Suprapubic skin (tissue), 4 donors: Measurements from ENCODE around the gene PLBD1. TPM values are rescaled to one million over a fixed set of nuclear protein-coding genes. Genes with fewer than 3 reads are reported as not detected.

Experiments used
- DNase-seq, 2 donors: peaks; one replicate each; pipeline ENCODE4 v3.0.0-alpha.2; 2019; ENCODE audit warnings: low spot score in 2 of 2
- H3K27ac ChIP-seq: fragments of 200-600 bp; sonication (generic); one replicate; pipeline ENCODE4 v1.5.1; 2019
- H3K27me3 ChIP-seq: fragments of 200-600 bp; sonication (generic); one replicate; pipeline ENCODE4 v1.5.1; 2019
- H3K36me3 ChIP-seq: fragments of 200-600 bp; sonication (generic); one replicate; pipeline ENCODE4 v1.5.1; 2019
- H3K4me1 ChIP-seq: fragments of 200-600 bp; sonication (generic); one replicate; pipeline ENCODE4 v1.5.1; 2019
- H3K4me3 ChIP-seq: fragments of 200-600 bp; sonication (generic); one replicate; pipeline ENCODE4 v1.5.1; 2019; ENCODE audit warnings: mild to moderate bottlenecking
- H3K9me3 ChIP-seq: fragments of 200-600 bp; sonication (generic); one replicate; pipeline ENCODE4 v1.5.1; 2019
- EP300 ChIP-seq: sonication (generic); formaldehyde crosslinking; IDR thresholded peaks from one replicate; pipeline ENCODE4 v1.6.1; 2017; ENCODE audit warnings: antibody characterized with exemption
- POLR2A ChIP-seq, 2 donors: fragments of 450-650 bp; IDR thresholded peaks; one replicate each; pipeline ENCODE4 v1.6.1; 2017; ENCODE audit warnings: antibody characterized with exemption in 2 of 2, mild to moderate bottlenecking in 2 of 2, moderate library complexity in 2 of 2
- POLR2AphosphoS5 ChIP-seq, 3 donors: sonication (generic); formaldehyde crosslinking; IDR thresholded peaks; one replicate each; pipeline ENCODE4 v1.6.1; 2017; ENCODE audit warnings: antibody characterized with exemption in 3 of 3
- WGBS: methylation state at CpG from one replicate; pipeline ENCODE4 v1.1.5; 2018; 5-methylcytosine and 5-hydroxymethylcytosine counted together
- total RNA-seq, 4 donors: library from RNA; depleted of rRNA; stranded (reverse); fragments of >200 nt; gene quantifications; one replicate each; pipeline ENCODE4 v1.1.0, GENCODE V29; 2016
- TF ChIP-seq, protein P1 (sequence below), 2 donors: fragments of 200-600 bp in 1 of 2; fragments of 450-650 bp in 1 of 2; sonication (generic) in 1 of 2; IDR thresholded peaks; one replicate each; pipeline ENCODE4 v1.5.1; 2016 to 2019; ENCODE audit warnings: antibody characterized with exemption in 2 of 2, mild to moderate bottlenecking in 1 of 2, moderate library complexity in 1 of 2

The PLBD1 gene
- total RNA-seq, 4 donors from 2014 or later: 10.6 to 22.0 (median 18.1) TPM

DNA sequence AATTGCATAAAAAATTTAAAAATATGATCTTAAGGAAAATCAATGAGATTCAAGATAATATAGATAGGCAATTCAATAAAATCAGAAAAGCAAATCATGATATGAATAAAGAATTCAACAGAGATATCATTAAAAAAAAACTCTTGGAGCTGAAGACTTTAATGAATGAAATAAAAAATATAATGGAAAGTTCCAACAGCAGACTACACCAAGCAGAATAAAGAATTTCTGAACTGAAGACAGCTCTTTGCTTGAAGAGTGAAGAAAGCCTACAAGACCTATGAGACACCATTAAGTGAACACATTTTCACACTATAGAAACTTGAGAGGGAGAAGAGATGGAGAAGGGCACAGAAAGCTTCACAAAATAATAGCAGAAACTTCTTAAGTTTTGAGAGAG lies 45.9 kb downstream of the PLBD1 start:
- no peak for TF ChIP-seq POLR2AphosphoS5 (IDR thresholded peaks at IDR 0.05)
- TF ChIP-seq EP300: no peak
- TF ChIP-seq, protein P1, sequence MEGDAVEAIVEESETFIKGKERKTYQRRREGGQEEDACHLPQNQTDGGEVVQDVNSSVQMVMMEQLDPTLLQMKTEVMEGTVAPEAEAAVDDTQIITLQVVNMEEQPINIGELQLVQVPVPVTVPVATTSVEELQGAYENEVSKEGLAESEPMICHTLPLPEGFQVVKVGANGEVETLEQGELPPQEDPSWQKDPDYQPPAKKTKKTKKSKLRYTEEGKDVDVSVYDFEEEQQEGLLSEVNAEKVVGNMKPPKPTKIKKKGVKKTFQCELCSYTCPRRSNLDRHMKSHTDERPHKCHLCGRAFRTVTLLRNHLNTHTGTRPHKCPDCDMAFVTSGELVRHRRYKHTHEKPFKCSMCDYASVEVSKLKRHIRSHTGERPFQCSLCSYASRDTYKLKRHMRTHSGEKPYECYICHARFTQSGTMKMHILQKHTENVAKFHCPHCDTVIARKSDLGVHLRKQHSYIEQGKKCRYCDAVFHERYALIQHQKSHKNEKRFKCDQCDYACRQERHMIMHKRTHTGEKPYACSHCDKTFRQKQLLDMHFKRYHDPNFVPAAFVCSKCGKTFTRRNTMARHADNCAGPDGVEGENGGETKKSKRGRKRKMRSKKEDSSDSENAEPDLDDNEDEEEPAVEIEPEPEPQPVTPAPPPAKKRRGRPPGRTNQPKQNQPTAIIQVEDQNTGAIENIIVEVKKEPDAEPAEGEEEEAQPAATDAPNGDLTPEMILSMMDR (IDR thresholded peaks at IDR 0.05): no peak
- TF ChIP-seq POLR2A (IDR thresholded peaks at IDR 0.05): no peak
- no peaks in the 10 kb centered on the region for H3K4me1 ChIP-seq
- no peaks in the 10 kb centered on the region for H3K27me3 ChIP-seq
- no peak for DNase-seq
- no peaks in the 10 kb centered on the region for H3K36me3 ChIP-seq
- H3K4me3 ChIP-seq: no peak overlapping the region
- H3K9me3 ChIP-seq: peaks cover 17% of the 10 kb centered on the region
- no peak overlapping the region for H3K27ac ChIP-seq

DNA sequence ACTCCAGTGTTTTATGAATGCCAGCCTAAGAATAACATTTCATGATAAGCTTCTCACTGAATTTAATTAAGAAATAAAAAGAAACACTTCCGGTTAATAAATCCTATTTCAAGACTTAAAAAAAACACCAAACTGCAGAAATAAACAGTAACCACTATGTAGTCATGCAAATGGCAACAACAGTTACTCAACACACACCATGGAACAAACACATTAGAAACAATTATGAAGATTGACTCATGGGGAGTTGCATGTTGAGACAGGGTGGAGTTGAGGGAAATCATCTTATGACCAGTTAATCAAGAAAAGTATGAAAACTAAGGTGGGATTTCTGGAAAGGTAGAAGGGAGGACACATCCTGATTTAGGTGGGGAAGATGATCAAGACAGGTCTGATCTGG lies 52.7 kb downstream of the PLBD1 start:
- H3K27ac ChIP-seq: peak overlapping the region; percentile 83
- H3K36me3 ChIP-seq: no peaks in the 10 kb centered on the region
- peaks cover 11% of the 10 kb centered on the region for H3K4me1 ChIP-seq
- WGBS: 35% methylated on average over 1 of the region's 1 CpG
- no peaks in the 10 kb centered on the region for H3K9me3 ChIP-seq
- no peak for DNase-seq
- H3K27me3 ChIP-seq: no peaks in the 10 kb centered on the region
- H3K4me3 ChIP-seq: no peak overlapping the region
- TF ChIP-seq POLR2AphosphoS5 (IDR thresholded peaks at IDR 0.05) (no peak), POLR2A (IDR thresholded peaks at IDR 0.05) (no peak), EP300 (no peak)
- TF ChIP-seq, protein P1 (IDR thresholded peaks at IDR 0.05): no peak

DNA sequence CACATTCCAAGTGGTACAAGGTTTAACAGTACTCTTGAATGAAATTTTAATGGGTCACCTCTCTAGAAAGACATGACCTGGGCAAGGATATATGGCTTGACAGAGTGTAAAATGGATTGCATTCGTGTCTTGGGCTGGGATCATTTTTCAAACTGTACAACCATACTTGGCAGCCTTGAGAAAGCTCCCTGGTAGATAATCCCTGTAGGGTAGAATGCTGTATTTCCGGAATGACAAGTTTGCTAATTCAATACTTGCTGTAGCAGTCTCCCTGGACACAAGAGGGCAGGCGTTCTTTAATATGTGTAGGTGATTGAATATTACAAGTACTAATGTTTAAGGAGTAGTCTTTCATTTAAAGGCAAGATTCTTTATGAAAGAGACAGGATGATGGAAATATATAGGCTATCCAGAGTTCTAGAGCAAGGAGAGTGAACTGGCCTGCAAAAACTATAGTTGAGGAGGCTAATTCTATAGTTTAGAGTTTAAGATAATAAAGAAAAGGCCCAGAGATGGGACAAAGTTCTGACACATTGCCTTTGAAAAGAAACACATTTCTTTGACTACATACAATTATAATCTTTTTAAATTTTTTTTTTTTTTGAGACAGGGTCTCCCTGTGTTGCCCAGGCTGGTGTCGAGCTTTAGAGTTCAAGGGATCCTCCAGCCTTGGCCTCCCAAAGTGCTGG lies 53.4 kb downstream of the PLBD1 start:
- peak overlapping the region; percentile 83 for H3K27ac ChIP-seq
- no peaks in the 10 kb centered on the region for H3K9me3 ChIP-seq
- DNase-seq: no peak
- H3K4me3 ChIP-seq: no peak overlapping the region
- no peaks in the 10 kb centered on the region for H3K36me3 ChIP-seq
- TF ChIP-seq, protein P1 (IDR thresholded peaks at IDR 0.05): peak; percentile 52 to 60
- TF ChIP-seq POLR2AphosphoS5 (IDR thresholded peaks at IDR 0.05): peak in 1 of 3 donors; percentile 38
- no peak for TF ChIP-seq POLR2A (IDR thresholded peaks at IDR 0.05)
- 22% methylated on average over 4 of the region's 4 CpGs for WGBS
- no peaks in the 10 kb centered on the region for H3K27me3 ChIP-seq
- H3K4me1 ChIP-seq: peaks cover 11% of the 10 kb centered on the region

DNA sequence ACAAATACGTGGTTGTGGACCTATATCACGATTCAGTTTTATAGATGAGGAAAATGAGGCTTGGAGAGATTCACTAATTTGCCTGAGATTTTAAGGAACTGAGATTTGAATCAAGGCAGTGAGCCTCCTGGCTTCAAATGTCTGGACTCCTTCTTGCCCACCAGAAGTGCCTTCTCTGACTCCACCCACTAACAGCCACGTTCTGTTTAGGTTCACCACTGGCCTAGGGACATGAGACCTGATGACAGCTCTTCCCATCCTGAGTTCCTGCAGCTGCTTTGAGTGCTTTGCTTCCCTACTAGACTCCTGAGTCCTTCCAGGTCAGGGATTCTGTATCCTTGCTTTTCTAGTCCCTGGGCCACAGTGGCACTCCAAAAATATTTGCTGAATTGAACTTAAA lies 57.1 kb downstream of the PLBD1 start:
- DNase-seq: no peak
- H3K4me1 ChIP-seq: peaks cover 11% of the 10 kb centered on the region
- H3K27ac ChIP-seq: no peak overlapping the region
- H3K36me3 ChIP-seq: no peaks in the 10 kb centered on the region
- no peak overlapping the region for H3K4me3 ChIP-seq
- TF ChIP-seq POLR2A (IDR thresholded peaks at IDR 0.05): no peak
- TF ChIP-seq POLR2AphosphoS5 (IDR thresholded peaks at IDR 0.05): no peak
- TF ChIP-seq, protein P1 (IDR thresholded peaks at IDR 0.05): no peak
- no peak for TF ChIP-seq EP300
- H3K27me3 ChIP-seq: no peaks in the 10 kb centered on the region
- WGBS: 64% methylated on average over 3 of the region's 3 CpGs
- H3K9me3 ChIP-seq: no peaks in the 10 kb centered on the region

DNA sequence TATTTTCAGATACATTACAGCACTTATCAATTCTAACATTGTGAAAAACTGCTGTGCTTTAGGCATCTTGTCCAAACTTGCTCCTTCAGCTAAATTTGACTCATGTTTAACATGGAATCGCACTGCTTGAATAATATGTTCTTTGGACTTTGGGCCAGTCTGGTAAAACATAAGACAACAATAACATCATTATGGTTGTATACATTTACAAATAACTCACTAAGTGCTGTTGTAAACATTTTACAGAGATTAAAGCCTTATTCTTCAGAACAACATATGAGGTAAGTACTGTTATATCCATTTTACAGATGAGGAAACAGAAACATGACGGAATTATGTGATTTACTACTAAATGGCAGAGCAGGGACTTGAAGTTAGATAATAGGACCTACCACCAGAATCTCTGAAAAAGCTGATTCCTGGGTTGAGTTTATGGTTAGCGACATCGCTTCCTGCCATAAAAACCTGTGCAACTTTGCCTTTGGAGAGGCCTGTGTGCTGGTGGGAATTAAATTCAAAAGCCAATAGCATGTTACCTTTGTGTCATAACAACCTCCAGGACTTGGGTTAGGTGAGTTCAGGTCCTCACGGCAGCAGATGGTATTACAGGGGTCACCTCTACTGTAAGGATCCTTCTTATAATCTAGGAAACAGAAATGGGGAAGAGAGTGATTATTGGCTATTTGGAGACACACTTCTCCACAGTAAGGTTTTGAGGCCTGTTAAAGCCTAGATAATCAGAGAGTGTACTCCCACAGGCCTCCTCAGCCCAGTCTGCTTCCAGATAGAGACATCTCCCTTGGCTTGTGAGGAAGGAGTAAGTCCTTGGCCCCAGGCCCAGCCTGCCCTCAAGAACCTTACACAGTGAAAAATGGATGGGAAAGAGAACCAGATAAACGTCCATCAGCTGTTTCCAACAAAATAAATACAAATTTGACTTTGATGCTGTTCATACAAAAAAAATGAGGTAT lies 61.8 kb downstream of the PLBD1 start:
- TF ChIP-seq POLR2AphosphoS5 (IDR thresholded peaks at IDR 0.05) (no peak), POLR2A (IDR thresholded peaks at IDR 0.05) (no peak), EP300 (no peak)
- TF ChIP-seq, protein P1 (IDR thresholded peaks at IDR 0.05): no peak

More for the DNA sequence above, 61.8 kb downstream of the PLBD1 start:
- H3K4me3 ChIP-seq: no peak overlapping the region
- 86% methylated on average over 6 of the region's 6 CpGs for WGBS
- H3K36me3 ChIP-seq: peaks cover 24% of the 10 kb centered on the region
- DNase-seq: no peak
- H3K27me3 ChIP-seq: no peaks in the 10 kb centered on the region
- H3K9me3 ChIP-seq: no peaks in the 10 kb centered on the region
- H3K27ac ChIP-seq: no peak overlapping the region
- H3K4me1 ChIP-seq: no peaks in the 10 kb centered on the region
